Upper lobe of right lung (tissue), 1 donor: ENCODE data around the gene NEU4. TPM values are rescaled to one million over a fixed set of nuclear protein-coding genes. Genes with fewer than 3 reads are reported as not detected.
"Not testable (repeated sequence)": the region's sequence is repeated elsewhere in the genome, so short reads cannot be mapped to it uniquely, and the experiment has no call there.

Source experiments
- ATAC-seq: fragments of 200-7000 bp; cut with Tn5 transposase; one replicate; pipeline ENCODE4 v1.9.1; 2020; ENCODE audit warnings: mild to moderate bottlenecking, moderate library complexity
- DNase-seq: peaks from one replicate; pipeline ENCODE4 v3.0.0-alpha.2; 2020
- H3K27ac ChIP-seq: fragments of 200-600 bp; one replicate; pipeline ENCODE4 v1.8.0; 2022
- H3K27me3 ChIP-seq: fragments of 200-600 bp; one replicate; pipeline ENCODE4 v1.8.0; 2022; ENCODE audit warnings: mild to moderate bottlenecking
- H3K36me3 ChIP-seq: fragments of 200-600 bp; one replicate; pipeline ENCODE4 v1.8.0; 2022
- H3K4me1 ChIP-seq: fragments of 200-600 bp; one replicate; pipeline ENCODE4 v1.8.0; 2022
- H3K4me3 ChIP-seq: fragments of 200-600 bp; one replicate; pipeline ENCODE4 v1.8.0; 2022; ENCODE audit warnings: mild to moderate bottlenecking
- H3K9me3 ChIP-seq: fragments of 200-600 bp; one replicate; pipeline ENCODE4 v1.8.0; 2022
- CTCF ChIP-seq: fragments of 200-600 bp; IDR thresholded peaks from one replicate; pipeline ENCODE4 v1.8.0; 2022; ENCODE audit warnings: antibody characterized with exemption
- intact Hi-C: fragments of 100-400 bp; cut with DNase I; formaldehyde crosslinking; loops from one replicate; pipeline ENCODE4 v1.11.0; 2022
- total RNA-seq: library from RNA; stranded (reverse); fragmentation: NEBNext Ultra II Directional; extraction: Animal tissue kit (Norgen Biotek cat#: 25700); gene quantifications from one replicate; pipeline ENCODE4 v1.2.1, GENCODE V29; 2021
- donor health status: DM: no; HTN: yes; CAD: no; lungs with severe emphysema.

NEU4 gene
- total RNA-seq, 1 donor from 2014 or later, result 0.23 TPM

- no peak for ATAC-seq
- Histone ChIP-seq H3K4me3 (no peak overlapping the region), H3K9me3 (peaks cover 7% of the 10 kb centered on the region), H3K4me1 (no peaks in the 10 kb centered on the region), H3K27ac (no peak overlapping the region), H3K36me3 (no peaks in the 10 kb centered on the region), H3K27me3 (peaks cover 7% of the 10 kb centered on the region)
- intact Hi-C loops, result no loop called here
- no peak for DNase-seq
- TF ChIP-seq CTCF, result no peak
Measured at GRCh38 chr2:241827394-241827793, 18.4 kb downstream of the NEU4 start.

DNA sequence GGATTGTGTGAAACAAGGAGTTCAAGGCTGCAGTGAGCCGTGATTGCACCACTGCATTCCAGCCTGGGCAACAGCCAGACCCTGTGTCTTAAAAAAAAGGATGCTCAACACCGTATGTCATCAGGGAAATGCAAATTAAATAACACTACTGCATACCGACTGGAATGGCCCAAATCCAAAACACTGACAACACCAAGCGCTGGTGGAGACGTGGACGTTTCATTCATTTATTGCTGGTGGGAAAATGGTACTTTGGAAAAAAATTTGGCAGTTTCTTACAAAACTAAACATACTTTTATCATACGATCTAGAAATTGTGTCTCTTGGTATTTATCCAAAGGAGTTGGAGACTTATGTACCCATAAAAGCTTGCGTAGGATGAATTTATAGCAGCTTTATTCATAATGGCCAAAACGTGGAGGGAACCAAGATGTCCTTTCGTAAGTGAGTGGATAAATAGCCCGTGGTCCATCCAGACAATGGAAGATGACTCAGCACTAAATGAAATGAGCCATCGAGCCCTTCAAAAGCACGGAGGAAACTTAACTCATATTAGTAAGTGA, 24.2 kb downstream of the NEU4 start:
- no peaks in the 10 kb centered on the region for H3K4me1 ChIP-seq
- H3K4me3 ChIP-seq, result no peak overlapping the region
- ATAC-seq (no peak), DNase-seq (no peak)
- H3K36me3 ChIP-seq, result no peaks in the 10 kb centered on the region
- TF ChIP-seq CTCF, result no peak
- peaks cover 7% of the 10 kb centered on the region for H3K27me3 ChIP-seq
- no peak overlapping the region for H3K27ac ChIP-seq
- intact Hi-C loops, result no loop called here
- H3K9me3 ChIP-seq, result no peaks in the 10 kb centered on the region

DNA sequence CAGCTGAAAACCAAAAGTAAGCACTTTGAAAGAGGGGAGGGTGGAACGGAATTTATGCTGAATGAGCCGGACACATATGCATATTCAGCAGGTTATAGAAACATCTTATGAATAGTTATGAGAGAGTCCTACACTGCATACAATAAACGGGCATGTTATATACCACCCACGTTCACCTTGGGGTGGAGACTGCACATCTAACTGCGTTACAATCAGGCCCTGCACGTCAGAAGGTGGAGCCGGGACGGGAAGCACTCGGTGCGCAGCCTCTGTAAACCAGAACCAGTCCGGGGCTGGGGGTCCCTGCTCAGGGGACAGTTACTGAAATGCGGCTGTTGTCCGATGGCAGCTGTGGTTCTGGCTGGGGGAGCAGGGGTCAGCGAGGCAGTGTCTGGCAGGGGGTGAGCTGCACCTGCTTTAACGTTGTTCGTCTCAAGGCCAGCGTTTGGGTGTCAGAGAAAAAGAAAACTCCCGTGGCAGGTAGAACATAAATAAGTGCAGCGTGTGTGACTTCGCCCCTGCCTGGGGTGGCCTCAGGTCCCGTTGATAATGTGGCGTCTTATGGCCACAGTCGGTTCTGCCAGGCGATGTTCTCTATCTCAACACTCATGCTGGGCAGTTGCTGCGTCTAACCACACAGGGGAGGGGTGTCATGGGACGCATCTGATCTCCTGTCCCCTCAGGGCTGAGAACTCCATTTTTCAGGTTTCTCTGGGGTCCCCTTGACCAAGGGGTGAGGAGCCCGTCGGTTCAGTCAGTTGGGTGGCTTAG, 24.9 kb downstream of the NEU4 start:
- H3K4me3 ChIP-seq, ATAC-seq, H3K4me1 ChIP-seq, H3K27ac ChIP-seq, DNase-seq, H3K36me3 ChIP-seq, H3K27me3 ChIP-seq, H3K9me3 ChIP-seq, intact Hi-C loops: not testable (repeated sequence)

- intact Hi-C loops, result no loop called here
- Histone ChIP-seq H3K4me1 (no peaks in the 10 kb centered on the region), H3K9me3 (no peaks in the 10 kb centered on the region), H3K27ac (no peak overlapping the region), H3K36me3 (no peaks in the 10 kb centered on the region), H3K4me3 (no peak overlapping the region), H3K27me3 (peaks cover 7% of the 10 kb centered on the region)
- no peak for TF ChIP-seq CTCF
- no peak for DNase-seq
- no peak for ATAC-seq
Measured at GRCh38 chr2:241834527-241835210, 25.7 kb downstream of the NEU4 start.

- intact Hi-C loops, result no loop called here
- DNase-seq, result no peak
- H3K36me3 ChIP-seq, result no peaks in the 10 kb centered on the region
- no peak for ATAC-seq
- no peaks in the 10 kb centered on the region for H3K4me1 ChIP-seq
- peaks cover 7% of the 10 kb centered on the region for H3K27me3 ChIP-seq
- H3K27ac ChIP-seq, result no peak overlapping the region
- no peak for TF ChIP-seq CTCF
- H3K4me3 ChIP-seq, result no peak overlapping the region
- H3K9me3 ChIP-seq, result no peaks in the 10 kb centered on the region
Measured at GRCh38 chr2:241835611-241836010, 26.6 kb downstream of the NEU4 start.

DNA sequence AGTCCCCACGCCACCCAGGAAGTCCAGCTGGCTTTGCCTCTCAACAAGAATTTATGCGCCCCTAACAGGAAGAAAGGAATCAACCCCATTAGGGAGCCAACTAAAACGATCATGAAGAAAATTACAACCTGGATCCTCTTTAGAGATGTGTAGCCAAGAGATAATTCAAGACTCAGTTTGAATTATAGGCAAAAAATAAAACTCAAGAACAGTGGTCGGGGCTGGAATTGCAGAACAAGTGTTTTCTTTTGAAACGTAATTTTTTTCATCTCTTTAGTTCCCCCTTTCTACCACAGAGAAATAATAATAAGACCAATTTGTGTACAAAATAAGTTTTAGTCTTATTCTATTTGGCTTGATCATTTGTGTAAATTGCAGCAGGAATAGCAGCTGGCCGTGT, 27.3 kb downstream of the NEU4 start:
- Histone ChIP-seq H3K4me3 (no peak overlapping the region), H3K27me3 (peaks cover 7% of the 10 kb centered on the region), H3K9me3 (no peaks in the 10 kb centered on the region), H3K36me3 (no peaks in the 10 kb centered on the region), H3K27ac (no peak overlapping the region), H3K4me1 (no peaks in the 10 kb centered on the region)
- intact Hi-C loops, result no loop called here
- DNase-seq (no peak), ATAC-seq (no peak)
- TF ChIP-seq CTCF, result no peak
